SJCRH30 (cell line): ENCODE data around the gene ZNF646. TPM values are rescaled to one million over a fixed set of nuclear protein-coding genes. Genes with fewer than 3 reads are reported as not detected.
A peak's percentile ranks its signal among the peaks of the same experiment; 100 is the strongest.

ENCODE experiments used
- DNase-seq, 2 experiments: peaks; one replicate each; pipeline ENCODE4 v3.0.0-alpha.2; 2015 to 2020
- H3K27ac ChIP-seq: fragments of 250-450 bp; sonication (Bioruptor Pico); 2 replicates; pipeline ENCODE4 v1.5.1; 2020; ENCODE audit warnings: mild to moderate bottlenecking, moderate library complexity
- H3K27me3 ChIP-seq: fragments of 250-450 bp; sonication (Bioruptor Pico); 2 replicates; pipeline ENCODE4 v1.5.1; 2020; ENCODE audit warnings: mild to moderate bottlenecking, moderate library complexity
- H3K36me3 ChIP-seq: fragments of 250-450 bp; sonication (Bioruptor Pico); 2 replicates; pipeline ENCODE4 v1.5.1; 2020; ENCODE audit warnings: mild to moderate bottlenecking, moderate library complexity
- H3K4me1 ChIP-seq: fragments of 250-450 bp; sonication (Bioruptor Pico); 2 replicates; pipeline ENCODE4 v1.5.1; 2020; ENCODE audit warnings: mild to moderate bottlenecking, moderate library complexity
- H3K4me3 ChIP-seq: fragments of 250-450 bp; sonication (Bioruptor Pico); 2 replicates; pipeline ENCODE4 v1.5.1; 2020; ENCODE audit warnings: mild to moderate bottlenecking, moderate library complexity
- H3K9me3 ChIP-seq: fragments of 250-450 bp; sonication (Bioruptor Pico); replicated peaks from 2 replicates; pipeline ENCODE4 v1.5.1; 2020; ENCODE audit warnings: mild to moderate bottlenecking, moderate library complexity
- total RNA-seq: library from RNA; depleted of rRNA; stranded (reverse); fragments of >200 nt; shearing (Covaris generic); gene quantifications from 2 replicates; pipeline ENCODE4 v1.2.3, GENCODE V29; 2014

The ZNF646 gene
- total RNA-seq, 1 experiment from 2014 or later: 26.4 TPM

DNA sequence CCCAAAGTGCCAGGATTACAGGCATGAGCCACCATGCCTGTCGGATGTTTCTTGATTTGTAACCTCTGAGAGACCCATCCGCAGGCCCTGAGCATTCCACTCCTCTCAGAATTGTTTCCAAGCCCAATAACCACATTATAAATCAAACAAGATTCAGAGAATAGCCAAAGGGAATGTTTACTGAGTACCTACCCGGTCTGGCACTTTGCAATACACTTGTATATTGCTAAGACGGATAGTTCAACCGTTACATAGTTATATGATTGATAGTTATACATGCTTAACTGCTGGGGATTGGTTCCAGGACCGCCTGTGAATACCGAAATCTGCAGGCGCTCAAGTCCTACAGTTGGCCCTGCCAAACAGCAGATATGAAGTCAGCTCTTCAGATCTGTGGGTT lies 40.2 kb downstream of the ZNF646 start:
- Histone ChIP-seq H3K4me1 (peaks cover 10% of the 10 kb centered on the region), H3K9me3 (no peaks in the 10 kb centered on the region), H3K36me3 (peaks cover 28% of the 10 kb centered on the region), H3K27ac (no peak overlapping the region), H3K4me3 (no peak overlapping the region), H3K27me3 (no peaks in the 10 kb centered on the region)
- no peak for DNase-seq

DNA sequence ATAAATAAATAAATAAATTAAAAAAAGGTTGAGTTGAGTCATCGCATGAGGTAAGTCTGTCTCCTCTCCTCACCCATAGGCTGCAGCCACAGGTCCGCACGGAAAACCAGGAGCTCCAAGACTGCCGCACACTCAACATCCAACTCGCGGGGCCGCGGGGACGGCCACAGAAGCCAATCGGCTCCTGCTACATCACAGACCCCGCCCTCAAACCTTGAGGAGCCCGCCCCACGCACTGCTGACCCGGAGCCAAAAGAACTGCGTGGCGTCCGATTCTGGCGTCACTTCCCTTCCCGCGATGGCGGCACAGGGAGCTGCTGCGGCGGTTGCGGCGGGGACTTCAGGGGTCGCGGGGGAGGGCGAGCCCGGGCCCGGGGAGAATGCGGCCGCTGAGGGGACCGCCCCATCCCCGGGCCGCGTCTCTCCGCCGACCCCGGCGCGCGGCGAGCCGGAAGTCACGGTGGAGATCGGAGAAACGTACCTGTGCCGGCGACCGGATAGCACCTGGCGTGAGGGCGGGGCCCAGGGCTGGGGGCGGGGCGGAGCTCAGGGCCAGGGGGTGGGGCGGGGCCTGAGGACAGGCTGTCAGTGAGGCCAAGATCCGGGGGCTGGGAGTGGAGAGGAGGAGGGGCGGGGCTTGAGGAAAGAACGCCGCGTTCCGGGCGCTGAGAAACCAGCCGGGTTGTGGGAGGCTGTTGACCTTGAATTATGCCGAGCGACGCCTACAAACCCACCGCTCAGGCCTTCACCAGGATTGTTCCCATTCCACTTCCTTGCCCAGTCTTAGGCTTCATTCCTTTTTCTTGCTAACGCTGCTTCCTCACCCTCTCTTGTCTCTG lies 43.4 kb downstream of the ZNF646 start, which contains the start of gene KAT8:
Gene KAT8 (plus strand): TSS at position 281 of the 839 bp plus-strand sequence. CDS start 18 bp downstream, at position 299.
- peak within 1 kb of the TSS; percentile 93 for H3K4me3 ChIP-seq
- no peaks in the 10 kb centered on the region for H3K9me3 ChIP-seq
- peaks cover 29% of the 10 kb centered on the region for H3K36me3 ChIP-seq

DNA sequence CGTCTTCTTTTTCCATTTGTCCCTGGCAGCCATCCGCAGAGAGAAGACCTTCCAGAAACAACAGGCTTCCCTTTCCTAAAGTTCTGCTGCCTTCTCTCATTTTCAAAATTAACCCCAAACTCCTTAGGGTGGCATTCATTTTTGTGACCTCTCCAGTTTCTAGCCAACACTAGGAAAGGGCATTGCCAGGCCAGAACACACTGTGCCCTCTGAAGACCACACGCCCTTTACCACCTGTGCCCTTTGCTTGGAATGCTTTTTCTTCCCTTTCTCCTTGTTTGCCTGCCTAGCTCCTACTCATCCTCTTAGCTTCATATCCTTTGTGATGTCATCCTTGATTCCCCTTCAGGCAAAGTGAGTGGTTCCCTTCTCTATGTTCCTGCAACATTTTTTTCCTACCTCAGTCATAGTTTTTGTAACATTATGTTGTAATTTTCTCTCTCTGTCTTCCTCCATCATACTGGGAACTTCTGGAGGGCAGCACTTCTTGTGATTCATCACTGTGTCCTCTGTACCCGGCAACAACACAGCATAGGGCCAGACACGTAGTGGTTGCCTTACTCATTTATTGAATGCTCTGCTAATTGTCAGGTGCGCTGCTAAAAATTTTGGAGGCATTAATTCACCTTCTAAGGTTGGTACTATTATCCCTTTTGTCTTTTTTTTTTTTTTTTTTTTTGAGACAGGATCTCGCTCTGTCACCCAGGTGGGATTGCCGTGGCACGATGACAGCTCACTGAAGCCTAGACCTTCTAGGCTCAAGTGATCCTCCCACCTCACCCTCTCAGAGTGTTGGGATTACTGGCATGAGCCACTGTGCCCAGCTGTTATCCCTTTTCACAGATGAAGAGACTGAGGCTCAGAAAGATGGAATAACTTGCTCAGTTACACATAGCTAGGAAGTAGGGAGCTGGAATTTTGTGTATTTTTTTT lies 44.3 kb downstream of the ZNF646 start:
- no peak for DNase-seq
- Histone ChIP-seq H3K27me3 (no peaks in the 10 kb centered on the region), H3K27ac (no peak overlapping the region; the same call in 1 of the 2 replicates), H3K4me3 (peak overlapping the region; percentile 93), H3K4me1 (no peaks in the 10 kb centered on the region), H3K36me3 (peaks cover 31% of the 10 kb centered on the region), H3K9me3 (no peaks in the 10 kb centered on the region)

More for the DNA sequence above, 43.4 kb downstream of the ZNF646 start, which contains the start of gene KAT8:
- no peaks in the 10 kb centered on the region for H3K27me3 ChIP-seq
- no peaks in the 10 kb centered on the region for H3K4me1 ChIP-seq
- peak; percentile 98 for DNase-seq
- peak within 1 kb of the TSS; percentile 74 for H3K27ac ChIP-seq

DNA sequence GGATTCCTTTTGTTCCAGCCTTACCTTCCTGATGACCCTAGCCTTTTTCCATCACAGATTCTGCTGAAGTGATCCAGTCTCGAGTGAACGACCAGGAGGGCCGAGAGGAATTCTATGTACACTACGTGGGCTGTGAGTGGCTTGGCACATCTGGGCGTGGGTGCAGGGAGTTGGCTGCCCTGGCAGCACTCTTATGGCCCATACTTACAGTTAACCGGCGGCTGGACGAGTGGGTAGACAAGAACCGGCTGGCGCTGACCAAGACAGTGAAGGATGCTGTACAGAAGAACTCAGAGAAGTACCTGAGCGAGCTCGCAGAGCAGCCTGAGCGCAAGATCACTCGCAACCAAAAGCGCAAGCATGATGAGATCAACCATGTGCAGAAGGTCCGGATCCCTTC lies 45.9 kb downstream of the ZNF646 start:
- Histone ChIP-seq H3K9me3 (no peaks in the 10 kb centered on the region), H3K27ac (no peak overlapping the region), H3K36me3 (peaks cover 34% of the 10 kb centered on the region), H3K4me3 (no peak overlapping the region), H3K4me1 (no peaks in the 10 kb centered on the region), H3K27me3 (no peaks in the 10 kb centered on the region)
- DNase-seq: no peak

DNA sequence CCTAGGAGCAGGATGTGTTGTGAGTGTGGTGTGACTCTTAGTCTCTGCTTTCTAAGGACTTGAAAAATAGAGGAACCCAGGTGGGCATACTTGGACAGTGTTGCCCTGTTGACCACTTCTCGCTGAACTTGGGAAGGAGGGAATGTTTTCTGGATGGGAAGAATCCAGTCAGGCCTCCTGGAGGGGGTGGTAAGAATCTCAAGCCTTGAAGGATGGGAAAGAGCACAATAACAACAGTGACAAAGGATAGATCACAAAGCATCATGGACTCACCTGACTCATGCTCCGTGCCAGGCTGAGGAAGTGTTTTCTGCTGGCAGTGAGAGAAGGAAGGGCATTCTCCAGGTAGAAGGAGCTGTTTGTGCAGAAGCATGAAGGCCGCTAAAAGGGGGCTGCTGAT lies 51.6 kb downstream of the ZNF646 start:
- no peaks in the 10 kb centered on the region for H3K27me3 ChIP-seq
- H3K36me3 ChIP-seq: peaks cover 23% of the 10 kb centered on the region
- H3K9me3 ChIP-seq: no peaks in the 10 kb centered on the region
- H3K4me1 ChIP-seq: no peaks in the 10 kb centered on the region
- no peak overlapping the region for H3K27ac ChIP-seq
- no peak for DNase-seq
- H3K4me3 ChIP-seq: no peak overlapping the region

DNA sequence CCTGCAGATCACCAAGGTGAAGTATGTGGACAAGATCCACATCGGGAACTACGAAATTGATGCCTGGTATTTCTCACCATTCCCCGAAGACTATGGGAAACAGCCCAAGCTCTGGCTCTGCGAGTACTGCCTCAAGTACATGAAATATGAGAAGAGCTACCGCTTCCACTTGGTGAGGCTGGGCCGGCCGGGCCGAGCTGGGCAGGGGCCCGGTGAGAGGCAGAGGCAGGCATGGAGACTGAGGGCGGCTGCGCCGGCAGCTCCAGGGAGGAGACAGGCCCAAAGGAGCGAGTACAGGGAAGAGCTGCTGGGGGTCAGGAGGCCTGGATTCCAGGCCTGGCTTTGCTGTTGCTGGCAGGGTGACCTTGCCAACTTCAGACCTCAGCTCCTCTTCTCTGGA lies 53.0 kb downstream of the ZNF646 start:
- no peak overlapping the region for H3K4me3 ChIP-seq
- no peaks in the 10 kb centered on the region for H3K27me3 ChIP-seq
- DNase-seq: no peak
- H3K27ac ChIP-seq: no peak overlapping the region
- peaks cover 13% of the 10 kb centered on the region for H3K36me3 ChIP-seq
- no peaks in the 10 kb centered on the region for H3K4me1 ChIP-seq
- no peaks in the 10 kb centered on the region for H3K9me3 ChIP-seq

DNA sequence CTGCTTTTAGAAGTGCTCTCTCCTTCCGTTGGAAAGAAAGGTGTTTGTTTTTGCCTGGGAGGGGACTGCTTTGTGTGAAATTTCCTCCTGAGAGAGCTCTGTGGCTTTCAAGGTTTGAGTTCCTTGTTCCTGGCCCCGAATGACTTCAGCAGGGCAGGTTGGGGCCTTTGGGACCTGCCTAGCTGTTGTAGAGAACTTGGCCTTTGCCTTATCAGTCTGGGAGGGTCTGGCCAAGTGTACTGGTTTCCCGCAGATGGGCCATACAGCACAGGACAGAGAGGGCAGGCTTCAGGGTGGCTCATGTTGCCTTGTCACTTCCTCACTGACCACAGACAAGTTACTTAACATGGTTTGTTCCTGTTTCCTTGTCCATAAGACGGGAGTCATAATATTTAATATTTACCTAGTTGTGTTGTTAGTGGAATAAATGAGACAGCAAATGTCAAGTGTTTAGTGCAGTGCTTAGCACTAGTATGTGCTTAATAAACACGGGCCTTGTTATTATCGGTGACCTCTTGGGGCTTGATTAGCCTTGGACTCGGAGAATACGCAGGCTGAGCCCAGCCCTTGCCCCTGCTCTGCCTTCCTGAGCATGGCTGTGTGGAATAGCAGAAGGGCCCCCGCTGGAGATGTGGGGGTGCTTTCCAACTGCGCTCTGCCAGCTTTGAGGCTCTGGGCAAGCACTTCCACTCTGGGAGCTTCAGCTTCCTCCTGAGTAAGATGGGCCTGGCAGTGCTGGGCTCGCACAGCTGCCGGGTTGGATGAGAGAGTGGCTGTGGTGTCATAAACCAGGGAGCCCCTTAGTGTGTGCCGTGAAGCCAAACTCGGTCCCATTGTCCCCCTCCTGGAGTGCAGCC lies 54.7 kb downstream of the ZNF646 start:
- DNase-seq: no peak
- Histone ChIP-seq H3K36me3 (no peaks in the 10 kb centered on the region), H3K27ac (no peak overlapping the region)

DNA sequence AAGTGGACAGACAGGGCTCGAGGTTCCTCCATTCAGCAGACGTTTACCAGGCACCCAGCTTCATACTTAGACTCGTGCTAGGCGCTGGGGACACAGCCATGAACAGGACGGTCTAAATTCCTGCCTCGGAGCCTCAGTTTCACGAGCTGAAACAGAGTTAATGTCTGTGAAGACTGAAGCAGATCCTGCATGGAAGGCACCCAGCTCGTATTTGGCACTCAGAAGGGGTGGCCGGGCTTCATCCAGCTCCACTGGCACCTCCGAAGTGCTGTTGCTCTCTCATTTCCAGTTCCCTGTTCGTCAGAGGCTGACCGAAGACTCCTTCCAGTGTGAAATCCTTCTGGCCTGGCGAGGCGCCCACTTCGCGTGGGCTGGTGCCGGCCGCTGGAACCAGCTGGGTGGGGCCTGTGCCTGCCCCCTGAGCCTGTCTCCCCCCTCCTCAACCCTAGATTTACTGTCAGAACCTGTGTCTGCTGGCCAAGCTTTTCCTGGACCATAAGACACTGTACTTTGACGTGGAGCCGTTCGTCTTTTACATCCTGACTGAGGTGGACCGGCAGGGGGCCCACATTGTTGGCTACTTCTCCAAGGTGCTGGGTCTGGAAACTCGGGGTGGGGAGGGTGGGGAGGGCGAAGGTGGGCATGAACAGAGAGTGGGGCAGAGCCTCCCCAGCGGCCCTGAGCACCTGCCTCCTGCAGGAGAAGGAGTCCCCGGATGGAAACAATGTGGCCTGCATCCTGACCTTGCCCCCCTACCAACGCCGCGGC lies 55.5 kb downstream of the ZNF646 start:
- Histone ChIP-seq H3K4me3 (no peak overlapping the region), H3K27ac (no peak overlapping the region), H3K9me3 (no peaks in the 10 kb centered on the region), H3K36me3 (no peaks in the 10 kb centered on the region), H3K27me3 (no peaks in the 10 kb centered on the region), H3K4me1 (no peaks in the 10 kb centered on the region)
- DNase-seq: no peak

More for the DNA sequence above, 54.7 kb downstream of the ZNF646 start:
- no peaks in the 10 kb centered on the region for H3K9me3 ChIP-seq
- H3K4me3 ChIP-seq: no peak overlapping the region
- H3K27me3 ChIP-seq: no peaks in the 10 kb centered on the region
- no peaks in the 10 kb centered on the region for H3K4me1 ChIP-seq

DNA sequence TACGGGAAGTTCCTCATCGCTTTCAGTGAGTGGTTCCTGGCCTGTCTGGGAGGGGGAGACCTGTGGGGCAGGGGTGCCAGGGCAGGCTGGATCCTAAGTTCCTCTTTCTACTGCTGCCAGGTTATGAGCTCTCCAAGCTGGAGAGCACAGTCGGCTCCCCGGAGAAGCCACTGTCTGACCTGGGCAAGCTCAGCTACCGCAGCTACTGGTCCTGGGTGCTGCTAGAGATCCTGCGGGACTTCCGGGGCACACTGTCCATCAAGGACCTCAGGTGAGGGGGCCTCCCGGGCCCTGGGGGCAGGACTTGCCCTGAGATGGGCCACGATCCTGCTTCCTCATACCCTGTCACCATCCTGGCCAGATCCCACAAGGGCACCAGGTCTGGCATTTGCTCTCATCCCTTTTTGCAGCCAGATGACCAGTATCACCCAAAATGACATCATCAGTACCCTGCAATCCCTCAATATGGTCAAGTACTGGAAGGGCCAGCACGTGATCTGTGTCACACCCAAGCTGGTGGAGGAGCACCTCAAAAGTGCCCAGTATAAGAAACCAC lies 56.2 kb downstream of the ZNF646 start:
- H3K27ac ChIP-seq: no peak overlapping the region
- H3K27me3 ChIP-seq: no peaks in the 10 kb centered on the region
- H3K36me3 ChIP-seq: no peaks in the 10 kb centered on the region
- H3K4me1 ChIP-seq: no peaks in the 10 kb centered on the region
- no peaks in the 10 kb centered on the region for H3K9me3 ChIP-seq
- no peak for DNase-seq
- H3K4me3 ChIP-seq: no peak overlapping the region

DNA sequence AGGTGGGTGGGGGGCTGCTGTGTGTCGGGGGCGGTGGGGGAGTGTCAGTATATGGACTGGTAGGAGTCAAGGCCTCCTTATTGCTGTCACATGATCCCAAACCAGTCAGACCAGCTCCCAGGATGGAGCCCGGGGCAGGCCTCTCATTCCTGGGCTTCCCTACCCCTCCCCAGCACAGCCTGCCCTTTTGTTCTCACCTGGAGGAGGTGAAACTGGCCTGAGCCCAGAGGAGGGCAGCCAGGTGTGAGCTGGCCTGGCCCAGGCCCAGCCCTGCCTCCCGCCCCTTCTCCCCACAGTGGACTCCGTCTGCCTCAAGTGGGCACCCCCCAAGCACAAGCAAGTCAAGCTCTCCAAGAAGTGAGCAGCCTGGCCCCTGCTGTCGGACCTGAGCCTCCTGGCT lies 56.7 kb downstream of the ZNF646 start:
- H3K27me3 ChIP-seq: no peaks in the 10 kb centered on the region
- H3K36me3 ChIP-seq: no peaks in the 10 kb centered on the region
- H3K4me3 ChIP-seq: no peak overlapping the region
- no peaks in the 10 kb centered on the region for H3K4me1 ChIP-seq
- H3K9me3 ChIP-seq: no peaks in the 10 kb centered on the region
- no peak for DNase-seq
- H3K27ac ChIP-seq: no peak overlapping the region

DNA sequence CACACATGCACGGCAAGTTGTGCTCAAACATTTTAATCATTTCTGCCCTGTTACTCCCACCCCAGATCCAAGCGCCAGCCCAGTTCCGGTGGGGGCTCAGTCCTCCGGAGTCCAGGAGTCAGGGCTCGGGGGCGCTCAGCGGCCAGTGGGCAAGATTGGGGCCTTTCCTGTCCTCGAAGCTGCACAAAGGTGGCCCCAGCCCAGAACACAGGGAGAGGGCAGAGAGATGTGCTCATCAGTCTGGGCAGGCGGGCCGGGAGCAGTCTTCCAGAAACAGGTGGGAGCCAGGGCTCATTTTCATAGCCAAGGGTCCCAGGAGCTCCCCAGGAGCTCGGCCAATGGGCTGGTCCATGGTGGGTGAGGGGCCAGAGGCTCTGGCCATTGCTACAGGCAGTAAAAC lies 57.2 kb downstream of the ZNF646 start:
- no peak for DNase-seq
- no peaks in the 10 kb centered on the region for H3K27me3 ChIP-seq
- no peaks in the 10 kb centered on the region for H3K9me3 ChIP-seq
- H3K36me3 ChIP-seq: no peaks in the 10 kb centered on the region
- H3K4me1 ChIP-seq: no peaks in the 10 kb centered on the region
- no peak overlapping the region for H3K4me3 ChIP-seq
- no peak overlapping the region for H3K27ac ChIP-seq

DNA sequence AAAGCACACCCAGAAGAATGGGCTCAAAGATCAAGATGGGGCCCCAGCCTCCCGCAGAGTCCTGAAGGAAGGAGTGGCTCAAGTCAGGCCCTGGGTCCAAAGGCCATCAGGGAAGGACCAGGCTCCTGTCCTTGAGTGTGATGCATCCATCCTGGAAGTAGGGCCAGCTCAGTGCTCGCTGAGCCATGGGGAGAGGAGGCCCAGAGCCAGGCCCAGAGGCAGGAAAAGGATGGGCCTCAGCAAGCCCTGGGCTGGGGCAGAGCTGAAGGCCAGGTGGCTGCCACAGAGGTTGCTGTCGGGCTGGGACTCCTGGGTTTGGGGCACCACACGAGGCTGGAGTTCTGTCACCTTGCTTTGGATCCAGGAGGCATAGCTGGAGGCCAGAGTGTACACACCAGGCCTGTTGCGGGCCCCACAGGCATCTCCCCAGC lies 57.6 kb downstream of the ZNF646 start:
- no peaks in the 10 kb centered on the region for H3K36me3 ChIP-seq
- H3K4me3 ChIP-seq: no peak overlapping the region
- DNase-seq: no peak
- no peaks in the 10 kb centered on the region for H3K4me1 ChIP-seq
- H3K27ac ChIP-seq: no peak overlapping the region
- H3K27me3 ChIP-seq: no peaks in the 10 kb centered on the region
- no peaks in the 10 kb centered on the region for H3K9me3 ChIP-seq

DNA sequence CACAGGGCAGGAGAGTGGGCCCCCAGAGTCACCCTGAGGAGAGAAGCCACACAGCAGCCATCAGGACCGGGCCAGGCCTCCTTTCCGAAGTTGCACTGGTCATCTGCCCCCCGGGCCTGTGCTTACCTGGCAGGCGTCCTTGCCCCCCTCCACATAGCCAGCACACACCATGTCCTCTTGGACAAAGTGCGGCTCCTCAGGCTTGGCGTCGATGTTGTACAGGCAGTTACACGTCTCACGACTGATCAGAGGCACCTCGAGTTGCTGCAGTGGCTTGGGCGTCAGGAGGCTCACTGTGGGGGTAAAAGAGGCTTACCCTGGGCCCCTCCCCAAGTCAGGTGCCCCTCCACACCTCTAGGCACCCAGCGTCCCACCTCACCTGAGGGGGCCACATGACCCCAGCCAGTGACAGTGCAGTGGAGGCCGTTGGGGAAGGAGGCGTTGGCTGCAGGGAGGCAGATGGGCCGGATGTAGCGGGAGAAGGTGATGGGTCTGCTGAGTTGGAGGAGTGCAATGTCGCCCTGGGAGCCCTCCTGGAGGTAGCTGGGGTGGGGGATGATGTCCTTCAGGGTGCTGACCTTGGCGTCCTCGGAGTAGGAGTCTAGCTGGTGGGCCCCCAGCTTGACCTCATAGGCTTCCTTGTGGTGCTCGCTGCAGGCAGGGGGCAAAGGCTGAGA lies 58.2 kb downstream of the ZNF646 start:
- H3K4me1 ChIP-seq: no peaks in the 10 kb centered on the region
- no peaks in the 10 kb centered on the region for H3K9me3 ChIP-seq
- DNase-seq: no peak
- H3K4me3 ChIP-seq: no peak overlapping the region
- H3K27ac ChIP-seq: no peak overlapping the region
- H3K27me3 ChIP-seq: no peaks in the 10 kb centered on the region
- no peaks in the 10 kb centered on the region for H3K36me3 ChIP-seq
